Mesenchymal stem cell (in vitro differentiated cells and primary cell): ENCODE results near the gene RNF121.
A peak's percentile ranks its signal among the peaks of the same experiment; 100 is the strongest.

Experiments used
- DNase-seq: peaks from one replicate; pipeline ENCODE4 v3.0.0-alpha.2; 2013
- H2AFZ ChIP-seq: one replicate; pipeline ENCODE4 v1.6.1; 2013; ENCODE audit warnings: low read depth, mild to moderate bottlenecking, control low read depth, inconsistent platforms, low read length, moderate library complexity
- H2AK5ac ChIP-seq: 2 replicates; pipeline ENCODE4 v1.6.1; 2013; ENCODE audit warnings: low read length, moderate library complexity, mild to moderate bottlenecking, inconsistent platforms; ENCODE audit not compliant: severe bottlenecking
- H2BK120ac ChIP-seq: one replicate; pipeline ENCODE4 v1.6.1; 2013; ENCODE audit warnings: low read depth, mild to moderate bottlenecking, inconsistent platforms, low read length, moderate library complexity
- H2BK12ac ChIP-seq, 2 experiments: one replicate each; pipeline ENCODE4 v1.6.1; 2013; ENCODE audit warnings: inconsistent platforms in 2 of 2, low read length in 2 of 2, mild to moderate bottlenecking in 2 of 2, moderate library complexity in 2 of 2, control low read depth in 1 of 2
- H2BK15ac ChIP-seq: one replicate; pipeline ENCODE4 v1.6.1; 2013; ENCODE audit warnings: mild to moderate bottlenecking, low read depth, inconsistent platforms; ENCODE audit not compliant: poor library complexity, severe bottlenecking
- H2BK5ac ChIP-seq: 2 replicates; pipeline ENCODE4 v1.6.1; 2013; ENCODE audit warnings: low read depth, mild to moderate bottlenecking, low read length, control low read depth, inconsistent platforms; ENCODE audit not compliant: poor library complexity, severe bottlenecking
- H3K14ac ChIP-seq, 2 experiments: one replicate each; pipeline ENCODE4 v1.6.1; 2013; ENCODE audit warnings: inconsistent platforms in 2 of 2, low read length in 2 of 2, control low read depth in 1 of 2, mild to moderate bottlenecking in 1 of 2, moderate library complexity in 1 of 2
- H3K18ac ChIP-seq, 2 experiments: one replicate each; pipeline ENCODE4 v1.6.1; 2013; ENCODE audit warnings: inconsistent platforms in 2 of 2, low read length in 2 of 2, control low read depth in 1 of 2, low read depth in 1 of 2, mild to moderate bottlenecking in 1 of 2
- H3K23ac ChIP-seq, 2 experiments: one replicate each; pipeline ENCODE4 v1.6.1; 2013; ENCODE audit warnings: inconsistent platforms in 2 of 2, low read length in 2 of 2, mild to moderate bottlenecking in 2 of 2, moderate library complexity in 2 of 2, control low read depth in 1 of 2
- H3K27ac ChIP-seq: 2 replicates; pipeline ENCODE4 v1.5.1; 2013; ENCODE audit warnings: mild to moderate bottlenecking, moderate library complexity, low read length, control low read depth, inconsistent platforms; ENCODE audit not compliant: poor library complexity, severe bottlenecking
- H3K27me3 ChIP-seq, 2 experiments: 2 replicates each; pipeline versions ENCODE4 v1.6.1 to v1.7.0; 2013; ENCODE audit warnings: low read length in 2 of 2, mild to moderate bottlenecking in 2 of 2, moderate library complexity in 2 of 2, control low read depth in 1 of 2, inconsistent platforms in 1 of 2; ENCODE audit not compliant: control insufficient read depth in 1 of 2, insufficient read depth in 1 of 2
- H3K36me3 ChIP-seq, 2 experiments: 2 replicates each; pipeline versions ENCODE4 v1.6.1 to v1.7.0; 2013; ENCODE audit warnings: low read length in 2 of 2, control low read depth in 1 of 2, inconsistent platforms in 1 of 2, low read depth in 1 of 2, mild to moderate bottlenecking in 1 of 2; ENCODE audit not compliant: insufficient read depth in 2 of 2, control insufficient read depth in 1 of 2
- H3K4ac ChIP-seq, 2 experiments: one replicate each; pipeline ENCODE4 v1.6.1; 2013; ENCODE audit warnings: inconsistent platforms in 2 of 2, low read length in 2 of 2, mild to moderate bottlenecking in 2 of 2, moderate library complexity in 2 of 2, control low read depth in 1 of 2, low read depth in 1 of 2
- H3K4me1 ChIP-seq: 2 replicates; pipeline ENCODE4 v1.6.1; 2013; ENCODE audit warnings: low read depth, low read length, control low read depth; ENCODE audit not compliant: control insufficient read depth, insufficient read depth
- H3K4me2 ChIP-seq: 2 replicates; pipeline ENCODE4 v1.6.1; 2013; ENCODE audit warnings: low read length, mild to moderate bottlenecking, inconsistent platforms; ENCODE audit not compliant: poor library complexity, severe bottlenecking
- H3K4me3 ChIP-seq, 2 experiments: 2 replicates each; pipeline versions ENCODE4 v1.5.1 to v1.7.0; 2013; ENCODE audit warnings: low read length in 2 of 2, mild to moderate bottlenecking in 2 of 2, control low read depth in 1 of 2, low read depth in 1 of 2; ENCODE audit not compliant: insufficient read depth in 1 of 2
- H3K79me1 ChIP-seq: replicated peaks from 2 replicates; pipeline ENCODE4 v1.6.1; 2013; ENCODE audit warnings: mild to moderate bottlenecking, control low read depth, low read length, inconsistent platforms; ENCODE audit not compliant: poor library complexity, severe bottlenecking
- H3K9ac ChIP-seq: 2 replicates; pipeline ENCODE4 v1.7.0; 2013; ENCODE audit warnings: mild to moderate bottlenecking, low read length, moderate library complexity
- H3K9me3 ChIP-seq: 2 replicates; pipeline ENCODE4 v1.7.0; 2013; ENCODE audit warnings: mild to moderate bottlenecking, low read length; ENCODE audit not compliant: control insufficient read depth
- H4K8ac ChIP-seq: one replicate; pipeline ENCODE4 v1.6.1; 2013; ENCODE audit warnings: inconsistent platforms, mild to moderate bottlenecking, low read length, moderate library complexity
- H4K91ac ChIP-seq: one replicate; pipeline ENCODE4 v1.6.1; 2013; ENCODE audit warnings: mild to moderate bottlenecking, low read length, inconsistent platforms
- WGBS: methylation state at CpG from one replicate; pipeline ENCODE4 v1.1.7; 2013; ENCODE audit warnings: mixed read lengths; 5-methylcytosine and 5-hydroxymethylcytosine counted together

RNF121 gene

DNA sequence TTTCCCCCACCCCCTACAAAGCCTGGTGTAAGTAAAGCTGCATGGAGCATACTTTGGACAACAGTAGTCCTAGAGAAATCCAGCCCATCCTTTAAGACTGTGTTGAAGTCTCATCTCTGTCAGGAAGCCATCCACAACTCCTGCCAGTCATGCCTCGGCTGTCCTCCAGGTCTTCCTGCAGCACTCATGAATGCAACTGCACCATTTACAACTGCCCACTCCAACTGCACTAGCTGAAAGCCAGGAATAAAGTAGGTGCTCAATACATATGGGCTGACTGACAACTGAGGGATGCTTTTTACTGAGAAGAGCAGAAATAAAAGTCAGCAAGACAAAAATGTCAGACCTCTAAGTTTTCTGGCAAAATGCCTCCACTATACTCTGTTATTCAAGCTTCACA lies 97.2 kb downstream of the RNF121 start:
- Histone ChIP-seq H4K8ac (no peak overlapping the region), H2BK5ac (no peak overlapping the region), H2AK5ac (no peak overlapping the region), H2BK12ac (no peak overlapping the region), H2BK15ac (no peak overlapping the region), H3K27me3 (no peaks in the 10 kb centered on the region), H3K4me3 (no peak overlapping the region), H2AFZ (no peak overlapping the region), H3K79me1 (peaks cover 46% of the 10 kb centered on the region), H4K91ac (no peak overlapping the region), H3K9ac (peak overlapping the region; percentile 88), H3K4me2 (no peak overlapping the region), H3K4ac (no peak overlapping the region), H3K14ac (no peak overlapping the region), H3K9me3 (no peaks in the 10 kb centered on the region), H3K4me1 (peaks cover 5% of the 10 kb centered on the region), H3K18ac (no peak overlapping the region), H3K36me3 (peaks cover 50 to 89% of the 10 kb centered on the region in 2 experiments), H3K23ac (no peak overlapping the region), H3K27ac (peak overlapping the region; percentile 5), H2BK120ac (no peak overlapping the region)
- no peak for DNase-seq
- 100% methylated on average over 1 of the region's 1 CpG for WGBS

DNA sequence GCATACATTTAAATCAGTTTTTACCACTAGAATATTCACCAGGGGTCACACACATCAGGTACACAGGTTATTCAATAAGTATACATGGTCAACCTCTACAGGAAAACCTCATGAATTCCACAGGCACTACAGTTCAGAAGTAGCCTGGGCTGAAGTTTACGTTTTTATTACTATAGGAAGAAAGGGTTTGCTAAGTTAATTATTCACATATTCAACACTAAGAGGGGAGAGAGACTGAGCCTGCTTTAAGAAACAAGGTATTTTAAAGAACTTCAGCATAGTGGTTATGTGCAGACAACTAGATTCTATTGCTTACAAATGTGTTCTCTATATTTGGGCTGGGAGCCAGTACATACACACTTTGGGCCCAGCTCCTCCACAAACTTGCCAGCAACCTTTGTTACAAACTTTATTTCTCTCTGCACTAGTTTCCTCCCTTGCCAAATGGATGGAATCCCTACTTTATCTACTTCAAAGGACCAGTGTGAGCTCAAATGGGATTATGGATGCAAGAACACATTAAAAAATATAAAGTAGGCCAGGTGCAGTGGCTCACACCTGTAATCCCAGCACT lies 101.7 kb downstream of the RNF121 start:
- Histone ChIP-seq H2BK12ac (no peak overlapping the region), H2AFZ (no peak overlapping the region), H3K36me3 (peaks cover 36 to 94% of the 10 kb centered on the region in 2 experiments), H3K9me3 (no peaks in the 10 kb centered on the region), H3K79me1 (peaks cover 16% of the 10 kb centered on the region), H4K91ac (no peak overlapping the region), H3K23ac (no peak overlapping the region), H2BK5ac (no peak overlapping the region), H3K4me2 (peak overlapping the region; percentile 30), H2BK15ac (no peak overlapping the region), H3K4me3 (no peak overlapping the region), H3K14ac (no peak overlapping the region), H3K18ac (no peak overlapping the region), H3K27ac (peak overlapping the region; percentile 24), H3K27me3 (no peaks in the 10 kb centered on the region), H2AK5ac (no peak overlapping the region), H3K9ac (no peak overlapping the region), H3K4ac (no peak overlapping the region), H3K4me1 (peaks cover 5% of the 10 kb centered on the region), H4K8ac (no peak overlapping the region), H2BK120ac (no peak overlapping the region)
- DNase-seq = no peak
- no CpG with 5 or more reads among the region's 1 CpG for WGBS

DNA sequence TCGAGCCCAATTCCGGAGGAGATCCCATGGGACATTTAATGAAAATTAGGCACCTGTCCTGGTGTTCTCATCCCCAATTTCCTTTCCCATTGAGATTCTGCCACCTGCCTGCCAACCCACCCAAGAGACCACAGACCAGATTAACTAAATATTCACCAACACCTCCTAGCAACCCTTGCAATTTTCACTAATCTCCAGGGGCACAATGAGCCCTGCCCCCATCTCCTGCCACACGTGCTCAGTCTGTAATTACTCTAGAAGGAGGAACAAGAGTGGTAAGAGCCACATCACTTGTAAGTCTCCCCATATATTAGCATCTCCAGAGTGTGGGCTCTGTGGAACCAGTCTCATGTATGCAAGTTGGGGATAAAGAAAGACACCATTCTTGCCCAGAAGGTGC lies 107.8 kb downstream of the RNF121 start:
- Histone ChIP-seq H3K4me1 (peaks cover 15% of the 10 kb centered on the region), H3K4ac (no peak overlapping the region), H2BK15ac (no peak overlapping the region), H3K4me2 (no peak overlapping the region), H3K9ac (no peak overlapping the region), H2AFZ (no peak overlapping the region), H2AK5ac (no peak overlapping the region), H2BK12ac (no peak overlapping the region), H4K8ac (no peak overlapping the region), H3K27ac (no peak overlapping the region), H3K4me3 (no peak overlapping the region), H3K18ac (no peak overlapping the region), H3K79me1 (peaks cover 6% of the 10 kb centered on the region), H3K27me3 (no peaks in the 10 kb centered on the region), H2BK120ac (no peak overlapping the region), H3K9me3 (no peaks in the 10 kb centered on the region), H2BK5ac (no peak overlapping the region), H3K36me3 (peaks cover 15 to 44% of the 10 kb centered on the region in 2 experiments), H4K91ac (no peak overlapping the region), H3K14ac (no peak overlapping the region), H3K23ac (no peak overlapping the region)
- no peak for DNase-seq
- WGBS = 94% methylated on average over 3 of the region's 3 CpGs

DNA sequence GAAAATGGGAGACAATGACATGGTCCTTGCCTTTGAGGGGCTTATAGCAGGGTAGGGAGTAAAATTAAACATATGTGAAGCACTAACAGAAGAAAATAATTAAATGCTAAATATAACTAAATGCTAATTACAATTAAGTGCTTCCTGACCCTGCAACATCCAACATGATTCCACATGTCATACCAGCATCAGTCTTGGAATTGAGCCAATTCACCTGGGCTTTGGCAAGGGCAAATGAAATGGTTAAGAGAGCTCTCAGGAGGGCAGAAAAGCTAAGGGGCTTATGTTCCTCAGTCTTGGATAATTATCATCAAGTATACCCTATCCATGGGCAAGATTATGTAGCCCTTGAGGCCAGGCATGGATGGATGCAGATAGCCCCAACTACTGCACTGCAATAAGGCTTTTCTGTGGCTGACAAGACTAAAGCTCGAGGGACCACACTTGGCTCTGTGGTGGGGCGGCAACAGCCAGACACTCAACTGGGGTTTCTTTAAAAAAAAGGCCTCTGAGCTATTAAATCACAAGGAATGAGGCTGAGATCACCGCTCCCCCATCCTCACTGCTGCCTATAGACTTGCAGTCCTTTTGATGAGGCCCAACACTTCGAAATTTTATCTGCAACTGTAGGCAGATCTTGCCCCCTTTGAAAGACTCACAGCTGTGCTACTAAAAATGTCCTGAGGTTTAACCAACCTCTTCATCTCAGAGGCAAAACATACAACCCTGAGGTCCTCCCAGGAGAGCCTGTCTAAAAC lies 108.9 kb downstream of the RNF121 start:
- H3K36me3 ChIP-seq = peaks cover 15 to 34% of the 10 kb centered on the region in 2 experiments
- no peak overlapping the region for H2BK5ac ChIP-seq
- peak overlapping the region in 1 of 2 experiments; percentile 86 for H3K4me3 ChIP-seq
- no peak overlapping the region for H2BK120ac ChIP-seq
- no peak overlapping the region for H3K27ac ChIP-seq
- H3K27me3 ChIP-seq = no peaks in the 10 kb centered on the region
- H3K14ac ChIP-seq = no peak overlapping the region
- H2BK12ac ChIP-seq = peak overlapping the region in 1 of 2 experiments; percentile 62
- H3K79me1 ChIP-seq = peaks cover 8% of the 10 kb centered on the region
- H2AFZ ChIP-seq = no peak overlapping the region
- H3K9ac ChIP-seq = peak overlapping the region; percentile 98
- no peak overlapping the region for H4K8ac ChIP-seq
- no peak overlapping the region for H2BK15ac ChIP-seq
- WGBS = 95% methylated on average over 4 of the region's 4 CpGs
- H3K4me1 ChIP-seq = peaks cover 15% of the 10 kb centered on the region
- H3K4ac ChIP-seq = no peak overlapping the region
- peak overlapping the region; percentile 25 for H3K4me2 ChIP-seq
- no peak overlapping the region for H4K91ac ChIP-seq
- H3K9me3 ChIP-seq = no peaks in the 10 kb centered on the region
- H3K23ac ChIP-seq = no peak overlapping the region
- H2AK5ac ChIP-seq = no peak overlapping the region
- DNase-seq = no peak
- no peak overlapping the region for H3K18ac ChIP-seq
